GM18861 (cell line): Measurements from ENCODE around the gene ZNF319.

Source experiments
- ATAC-seq: cut with Tn5 transposase; IDR thresholded peaks from one replicate; pipeline ENCODE4 v1.9.1; 2021; ENCODE audit not compliant: unreplicated experiment

ZNF319 gene

DNA sequence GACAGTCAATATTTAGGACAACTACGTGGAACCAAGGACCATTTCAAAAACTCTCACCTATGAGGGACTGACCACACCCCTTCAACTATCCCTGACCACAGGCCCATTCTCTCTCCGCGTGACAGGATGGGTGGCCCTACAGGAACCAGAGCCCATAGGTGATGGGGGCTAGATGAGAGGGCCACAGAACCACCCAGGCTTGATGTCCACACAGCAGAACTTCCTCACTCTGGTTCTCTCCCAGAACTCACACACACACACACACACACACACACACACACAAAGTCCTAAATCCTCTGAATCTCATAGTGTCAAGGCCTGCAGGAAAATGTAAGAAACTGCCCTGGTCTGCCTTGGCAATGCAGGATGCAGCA, 1.5 kb downstream of the ZNF319 start:
- no peak for ATAC-seq

GRCh38 chr16:57998486-57998885, 2.0 kb downstream of the ZNF319 start:
- no peak for ATAC-seq

- no peak for ATAC-seq
These were observed 2.8 kb downstream of the ZNF319 start for GRCh38 chr16:57997528-57998265.

DNA sequence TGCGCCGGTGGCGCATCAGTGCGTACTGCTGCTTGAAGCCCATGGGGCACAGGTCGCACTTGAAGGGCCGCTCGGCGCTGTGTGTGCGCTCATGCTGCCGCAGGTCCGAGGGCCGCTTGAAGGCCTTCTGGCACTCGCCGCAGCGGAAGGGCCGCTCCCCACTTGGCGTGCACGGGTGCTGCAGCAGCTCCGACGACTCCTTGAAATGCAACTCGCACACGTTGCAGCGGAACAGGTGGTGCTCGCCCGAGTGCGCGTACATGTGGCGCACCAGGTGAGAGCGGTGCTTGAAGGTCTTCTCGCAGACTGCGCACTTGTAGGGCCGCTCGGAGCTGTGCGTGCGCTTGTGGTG, 3.3 kb downstream of the ZNF319 start:
- no peak for ATAC-seq

DNA sequence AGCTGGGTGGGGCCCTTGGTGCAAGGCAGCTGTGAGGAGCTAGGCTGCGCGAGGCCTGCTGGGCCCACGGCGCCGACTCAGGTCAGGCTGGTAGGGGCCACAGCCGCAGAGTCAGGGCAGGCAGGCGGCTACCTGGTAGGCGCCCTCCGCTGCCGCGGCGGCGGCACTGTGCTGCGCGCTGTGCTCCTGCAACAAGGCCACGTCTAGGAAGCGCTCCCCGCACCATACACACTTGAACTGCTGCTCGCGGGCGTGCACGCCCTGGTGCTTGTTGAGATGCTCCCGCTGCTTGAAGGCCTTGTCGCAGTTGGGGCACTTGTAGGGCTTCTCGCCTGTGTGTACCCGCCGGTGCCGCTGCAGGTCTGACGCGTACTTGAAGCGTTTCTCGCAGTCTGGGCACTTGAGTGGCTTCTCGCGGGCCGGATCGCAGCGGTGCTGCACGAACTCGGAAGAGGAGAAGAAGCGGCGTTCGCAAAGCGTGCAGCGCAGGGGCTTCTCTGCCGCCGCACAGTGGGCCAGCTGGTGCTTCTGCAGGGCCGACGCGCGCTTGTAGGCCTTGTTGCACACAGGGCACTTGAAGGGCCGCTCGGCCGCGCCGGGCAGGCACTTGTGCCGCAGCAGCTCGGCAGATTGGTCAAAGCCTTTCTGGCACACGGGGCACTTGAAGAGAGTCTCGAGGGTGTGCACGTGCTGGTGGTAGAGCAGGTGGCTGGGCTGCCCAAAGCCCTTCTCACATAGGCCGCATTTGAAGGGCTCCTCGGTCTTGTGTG, 3.9 kb downstream of the ZNF319 start:
- no peak for ATAC-seq

- ATAC-seq = no peak
These were observed 4.6 kb downstream of the ZNF319 start for GRCh38 chr16:57995721-57996405.

GRCh38 chr16:57994778-57995177, 5.7 kb downstream of the ZNF319 start:
- no peak for ATAC-seq

- no peak for ATAC-seq
These were observed 6.1 kb downstream of the ZNF319 start for GRCh38 chr16:57994361-57994760.

GRCh38 chr16:57993897-57994296, 6.6 kb downstream of the ZNF319 start:
- ATAC-seq = no peak

- no peak for ATAC-seq
These were observed 7.0 kb downstream of the ZNF319 start for GRCh38 chr16:57993438-57993837.

DNA sequence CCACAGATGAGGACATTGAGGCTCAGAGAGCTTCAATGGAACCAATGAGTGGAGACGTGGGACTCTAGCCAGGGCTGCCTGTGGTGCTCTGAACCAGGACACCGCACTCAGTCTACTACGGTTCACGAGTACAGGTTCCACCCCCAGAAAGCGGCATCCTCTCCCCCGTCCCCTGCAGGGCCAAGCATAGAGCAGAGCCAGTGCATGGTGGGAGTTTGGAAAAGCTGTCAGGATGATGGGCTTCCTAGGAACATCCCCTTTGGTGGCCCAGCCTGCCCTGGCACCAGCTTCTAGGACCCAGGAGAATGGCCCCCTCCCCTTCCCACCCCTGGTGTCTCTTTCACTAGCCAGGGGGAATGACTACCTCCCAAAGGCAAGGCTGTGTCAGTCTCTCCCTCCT, 8.4 kb downstream of the ZNF319 start:
- no peak for ATAC-seq

GRCh38 chr16:57991551-57992059, 8.9 kb downstream of the ZNF319 start:
- ATAC-seq = no peak

DNA sequence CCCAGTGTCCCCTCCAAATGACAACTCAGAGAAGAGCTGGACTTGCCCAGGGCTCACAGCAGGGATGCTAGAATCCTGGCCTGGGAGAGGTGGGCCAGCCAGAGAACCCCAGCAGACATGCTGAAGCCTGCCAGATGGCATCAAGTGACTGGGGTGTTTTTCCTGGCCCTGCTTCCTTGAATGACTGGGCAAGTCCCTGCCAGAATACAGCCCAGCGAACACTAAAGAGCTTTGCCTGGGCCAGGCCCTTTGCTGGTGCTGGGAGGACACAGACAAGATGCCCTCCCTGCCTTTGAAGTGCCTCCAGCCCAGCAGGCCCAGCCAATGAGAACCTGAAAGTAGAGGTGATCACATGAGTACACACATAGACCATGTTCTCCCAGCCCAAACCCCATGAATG, 11.5 kb downstream of the ZNF319 start:
- no peak for ATAC-seq

DNA sequence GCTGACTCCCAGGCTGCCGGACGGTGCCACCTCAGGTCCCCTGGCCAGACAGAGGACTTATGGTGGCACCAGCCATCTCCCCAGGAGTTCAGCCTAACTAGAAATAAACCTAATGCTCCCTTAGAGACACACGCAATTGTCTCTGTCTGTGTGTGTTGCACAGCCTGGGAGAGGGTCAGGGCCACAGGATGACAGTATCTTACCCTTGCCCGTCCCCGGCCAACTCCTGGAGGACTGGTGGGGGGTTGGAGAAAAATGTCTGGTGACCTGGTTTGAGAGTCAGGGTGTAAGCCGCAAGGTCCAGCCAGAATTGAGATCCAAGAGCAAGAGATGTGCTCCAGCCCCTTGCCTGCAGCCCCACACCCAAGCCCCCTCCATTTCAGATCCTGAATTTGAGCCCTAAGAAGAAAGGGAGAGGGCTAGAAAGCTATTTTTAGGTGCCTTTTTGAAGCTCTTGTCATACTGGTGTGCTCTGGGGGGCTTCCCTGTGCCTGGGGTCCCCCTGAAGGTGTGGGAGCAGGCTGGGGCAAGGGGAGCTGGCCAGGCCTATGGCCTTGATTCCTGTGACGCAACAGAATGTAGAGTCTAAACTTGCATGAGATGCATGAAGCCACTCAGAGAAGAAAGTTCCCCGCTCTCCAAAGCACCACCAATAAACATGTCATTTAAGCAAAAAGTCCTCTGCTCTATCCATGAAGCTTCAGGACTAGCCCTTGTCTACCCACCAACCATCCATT, 12.9 kb downstream of the ZNF319 start:
- no peak for ATAC-seq

DNA sequence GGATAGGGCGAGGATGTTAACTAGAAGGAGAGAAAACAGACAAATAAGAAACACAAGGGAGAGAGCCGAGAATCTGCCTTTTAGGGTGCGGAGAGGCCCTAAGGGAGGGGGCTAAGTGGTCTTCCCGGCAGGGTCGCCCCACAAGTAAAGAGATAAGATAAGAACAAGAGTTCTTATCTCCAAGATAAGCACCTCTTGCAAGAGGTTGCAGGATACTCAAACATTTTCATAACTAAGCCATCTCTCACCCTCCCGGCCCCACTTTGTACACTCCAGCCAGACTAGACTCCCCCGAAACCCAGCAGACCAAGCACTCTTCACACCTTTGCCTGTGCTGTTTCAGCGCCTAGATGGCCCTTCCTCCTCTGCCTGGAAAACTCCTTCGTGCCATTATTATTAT, 14.3 kb downstream of the ZNF319 start:
- ATAC-seq = no peak

GRCh38 chr16:57985204-57986181, 15.0 kb downstream of the ZNF319 start:
- no peak for ATAC-seq

- ATAC-seq = no peak
These were observed 15.8 kb downstream of the ZNF319 start for GRCh38 chr16:57984443-57985203.

- ATAC-seq = no peak
These were observed 18.1 kb downstream of the ZNF319 start for GRCh38 chr16:57982385-57982784.

GRCh38 chr16:57981636-57982035, 18.8 kb downstream of the ZNF319 start:
- ATAC-seq = no peak
